GM10847 (cell line): ENCODE results near the gene SORCS2.

Source experiments
- POLR2A ChIP-seq: IDR thresholded peaks from 2 replicates; pipeline ENCODE4 v1.6.1; 2011; ENCODE audit not compliant: insufficient read length; ENCODE audit errors: extremely low read depth

Gene SORCS2

DNA sequence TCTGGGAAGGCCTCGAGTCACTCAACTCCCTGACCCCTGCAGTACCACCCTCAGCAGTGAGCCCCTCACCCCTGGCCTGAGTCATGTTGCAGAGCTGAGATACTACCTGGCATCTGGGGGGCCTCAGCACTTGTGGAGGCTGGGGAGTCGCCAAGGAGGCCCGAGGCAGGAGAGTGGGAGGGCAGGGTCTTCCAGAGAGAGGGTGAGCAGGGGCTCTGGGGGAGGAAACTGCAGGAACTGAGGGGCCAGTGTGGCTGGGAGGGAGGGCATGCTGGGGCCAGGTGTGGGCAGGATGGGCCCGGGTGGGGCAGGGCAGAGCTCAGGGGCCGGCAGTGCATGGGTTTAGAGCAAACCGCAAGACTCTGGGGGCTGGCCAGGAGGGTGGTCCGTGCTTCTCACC, 59.7 kb downstream of the SORCS2 start:
- TF ChIP-seq POLR2A = no peak

DNA sequence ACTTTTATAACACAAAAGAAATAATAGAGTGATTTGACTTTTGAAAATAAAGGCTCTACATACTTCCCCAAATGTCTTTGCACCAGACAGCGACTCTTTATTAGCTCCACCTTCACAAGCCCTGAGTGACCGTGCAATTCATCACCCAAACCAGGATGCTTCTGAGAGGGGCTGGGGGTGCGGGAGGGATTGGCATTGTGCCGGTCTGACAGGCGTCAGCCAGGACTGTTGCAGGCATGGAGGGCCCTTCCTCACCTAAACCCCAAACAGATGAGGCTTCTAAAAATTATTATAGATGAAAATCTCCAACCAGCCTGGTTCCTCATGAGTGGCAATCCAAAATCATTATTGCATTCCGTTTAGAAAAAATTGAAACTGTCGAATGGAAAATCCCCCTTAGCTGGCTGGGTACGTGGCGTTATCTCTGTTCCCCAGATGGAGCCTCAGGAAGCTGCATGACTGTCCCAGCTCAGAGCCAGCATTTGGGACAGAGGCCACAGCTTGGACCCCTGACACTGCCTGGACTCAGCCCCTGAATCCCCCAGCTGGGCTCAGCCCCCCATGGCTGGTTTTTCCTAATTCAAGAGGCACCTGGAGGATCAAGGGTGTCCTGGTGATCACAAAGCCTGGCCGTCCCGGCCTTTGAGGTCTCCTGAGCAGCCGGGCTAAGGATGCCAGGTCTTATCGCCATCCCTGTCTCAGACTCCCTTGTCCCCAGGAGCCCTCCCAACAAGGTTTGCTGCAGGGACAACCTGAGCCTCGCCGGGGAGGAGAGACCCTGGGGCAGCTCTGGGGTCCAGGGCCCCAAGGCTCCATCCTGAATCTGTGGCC, 60.4 kb downstream of the SORCS2 start:
- no peak for TF ChIP-seq POLR2A

DNA sequence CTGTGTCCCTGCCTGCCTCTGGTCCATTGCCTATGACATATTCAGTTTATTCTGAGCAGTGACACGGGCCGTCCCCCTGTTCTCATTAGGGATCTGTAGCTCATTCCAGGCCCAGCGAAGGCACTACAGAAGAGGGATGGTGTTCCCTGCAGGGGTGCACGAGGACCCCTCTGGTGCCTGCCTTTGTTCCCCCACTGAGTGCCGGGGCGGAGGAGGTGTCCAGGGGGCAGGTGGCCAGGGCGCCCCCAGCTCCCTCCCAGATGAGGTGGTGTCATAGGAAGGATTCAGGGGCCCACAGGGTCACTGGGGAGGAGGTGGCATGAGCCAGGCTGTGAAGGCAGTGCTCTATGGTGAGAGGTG, 61.0 kb downstream of the SORCS2 start:
- no peak for TF ChIP-seq POLR2A

GRCh38 chr4:7253837-7254236, 61.5 kb downstream of the SORCS2 start:
- TF ChIP-seq POLR2A = no peak

GRCh38 chr4:7254736-7255487, 62.6 kb downstream of the SORCS2 start:
- no peak for TF ChIP-seq POLR2A

DNA sequence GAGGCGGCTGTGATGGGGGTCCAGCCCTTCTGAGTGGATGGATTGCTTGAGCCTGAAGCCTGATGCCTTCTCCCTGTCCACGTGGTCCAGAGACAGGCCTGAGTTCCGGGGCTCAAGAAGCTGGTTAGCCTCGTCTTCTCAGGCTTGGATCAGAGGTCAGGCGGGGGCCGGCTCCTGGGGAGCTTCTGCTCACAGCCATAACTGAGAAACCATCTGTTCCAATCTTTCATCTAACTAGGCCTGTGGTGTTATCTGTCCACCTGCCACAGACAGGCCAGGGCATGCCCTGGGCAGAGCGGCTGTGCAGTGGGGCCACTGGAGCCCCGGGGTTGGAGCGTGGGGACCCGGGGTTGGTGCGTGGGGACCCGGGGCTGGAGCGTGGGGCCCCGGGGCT, 63.1 kb downstream of the SORCS2 start:
- TF ChIP-seq POLR2A = no peak

GRCh38 chr4:7255996-7256395, 63.7 kb downstream of the SORCS2 start:
- TF ChIP-seq POLR2A = no peak

DNA sequence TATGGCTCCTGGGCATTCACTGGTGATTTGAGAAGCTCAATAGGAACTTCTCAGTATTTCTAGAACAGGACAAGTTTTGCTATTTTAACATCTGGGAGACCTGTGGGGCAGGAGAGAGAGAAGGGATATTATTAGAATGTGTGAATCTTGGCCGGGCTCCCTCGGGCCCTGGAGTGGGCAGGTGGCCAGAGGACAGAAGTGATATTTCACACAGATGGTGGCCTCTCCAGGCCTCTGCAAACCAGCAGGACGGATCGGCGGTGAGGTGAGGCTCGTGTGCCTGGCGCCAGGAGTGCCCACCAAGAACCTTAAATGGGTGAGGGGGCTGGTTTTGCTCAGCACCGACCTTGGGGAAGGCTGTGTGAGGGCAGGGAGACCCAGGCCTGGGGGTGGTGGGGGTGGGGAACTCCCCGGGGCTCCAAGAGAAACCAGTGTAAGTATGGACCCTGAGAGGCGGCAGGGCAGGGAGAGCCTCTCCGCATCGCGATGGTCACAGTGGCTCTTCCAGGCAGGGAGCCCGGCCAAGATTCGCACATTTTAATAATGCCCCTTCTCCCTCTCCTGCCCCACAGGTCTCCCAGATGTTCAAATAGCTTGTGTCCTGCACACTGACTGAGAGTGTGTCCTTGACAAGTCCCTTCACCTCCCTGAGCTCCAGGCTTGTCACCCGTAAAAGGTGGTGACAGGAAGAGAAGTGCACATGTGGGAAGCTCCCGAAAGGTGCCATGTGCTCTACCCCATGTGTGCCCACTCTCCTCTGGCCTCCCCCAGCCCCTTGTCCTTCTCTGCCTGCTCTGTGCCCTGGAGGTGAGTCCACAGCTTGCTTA, 64.9 kb downstream of the SORCS2 start:
- no peak for TF ChIP-seq POLR2A

- TF ChIP-seq POLR2A = no peak
These were observed 66.7 kb downstream of the SORCS2 start for GRCh38 chr4:7259039-7259438.

DNA sequence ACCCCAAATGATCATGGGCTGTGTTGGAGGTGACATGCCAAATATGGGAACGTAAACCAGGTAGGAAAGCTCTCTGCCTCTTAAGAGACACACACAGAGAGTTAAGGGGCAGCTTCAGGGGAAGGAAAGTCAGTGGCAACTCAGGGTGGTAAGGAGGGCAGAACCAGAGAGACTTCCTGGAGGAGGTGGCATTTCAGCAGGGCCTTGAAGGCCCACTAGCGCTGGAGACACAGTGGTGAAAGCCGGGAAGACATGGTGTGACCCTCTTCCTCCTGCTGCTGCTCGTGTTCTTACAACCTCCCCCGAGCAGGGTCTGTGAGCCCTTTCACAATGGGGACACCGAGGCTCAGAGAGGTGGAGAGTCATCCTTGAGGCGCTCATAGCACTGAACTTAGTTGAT, 68.2 kb downstream of the SORCS2 start:
- TF ChIP-seq POLR2A = no peak

GRCh38 chr4:7261087-7261486, 68.7 kb downstream of the SORCS2 start:
- TF ChIP-seq POLR2A = no peak

GRCh38 chr4:7261536-7261935, 69.2 kb downstream of the SORCS2 start:
- no peak for TF ChIP-seq POLR2A

GRCh38 chr4:7262134-7262533, 69.8 kb downstream of the SORCS2 start:
- no peak for TF ChIP-seq POLR2A

DNA sequence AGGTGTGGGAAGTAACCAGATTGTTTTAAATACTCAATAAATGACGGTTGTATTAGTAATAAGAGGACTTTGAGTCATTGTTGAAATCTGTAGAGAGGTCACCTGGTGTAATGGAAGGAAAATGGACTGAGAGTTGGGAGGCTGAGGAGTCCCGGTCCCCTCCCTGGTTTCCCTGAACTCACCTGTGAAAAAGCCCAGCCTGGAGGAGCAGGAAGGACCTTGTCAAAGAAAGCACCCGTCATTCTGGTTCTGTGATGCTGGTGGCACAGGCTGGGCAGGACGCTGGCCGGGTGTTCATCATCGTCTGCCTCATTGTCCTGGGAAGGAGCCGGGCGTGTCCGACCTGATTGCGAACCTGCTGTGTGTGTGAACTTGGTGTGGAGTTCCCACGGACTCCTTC, 70.8 kb downstream of the SORCS2 start:
- no peak for TF ChIP-seq POLR2A

- no peak for TF ChIP-seq POLR2A
These were observed 72.4 kb downstream of the SORCS2 start for GRCh38 chr4:7264694-7265093.
